GM06990 (cell line): Measurements from ENCODE around the gene EVI5.

ENCODE experiments used
- DNase-seq: peaks from one replicate; pipeline ENCODE4 v3.0.0-alpha.2; 2011; ENCODE audit not compliant: insufficient read length; ENCODE audit errors: extremely low read depth
- H3K27me3 ChIP-seq: replicated peaks from 2 replicates; pipeline ENCODE4 v1.6.0; 2011; ENCODE audit warnings: low read length; ENCODE audit not compliant: control insufficient read depth, insufficient read depth
- H3K36me3 ChIP-seq: 2 replicates; pipeline ENCODE4 v1.5.1; 2011; ENCODE audit warnings: low read length; ENCODE audit not compliant: control insufficient read depth, insufficient read depth
- H3K4me3 ChIP-seq: replicated peaks from 2 replicates; pipeline ENCODE4 v1.5.1; 2011; ENCODE audit warnings: low read depth, mild to moderate bottlenecking, control low read depth, low read length
- TF ChIP-seq, protein P1 (sequence below): IDR thresholded peaks from 2 replicates; pipeline ENCODE4 v1.5.1; 2011; ENCODE audit warnings: low read length, control low read depth, mild to moderate bottlenecking, inconsistent platforms; ENCODE audit not compliant: insufficient read depth, poor library complexity, severe bottlenecking

The EVI5 gene

DNA sequence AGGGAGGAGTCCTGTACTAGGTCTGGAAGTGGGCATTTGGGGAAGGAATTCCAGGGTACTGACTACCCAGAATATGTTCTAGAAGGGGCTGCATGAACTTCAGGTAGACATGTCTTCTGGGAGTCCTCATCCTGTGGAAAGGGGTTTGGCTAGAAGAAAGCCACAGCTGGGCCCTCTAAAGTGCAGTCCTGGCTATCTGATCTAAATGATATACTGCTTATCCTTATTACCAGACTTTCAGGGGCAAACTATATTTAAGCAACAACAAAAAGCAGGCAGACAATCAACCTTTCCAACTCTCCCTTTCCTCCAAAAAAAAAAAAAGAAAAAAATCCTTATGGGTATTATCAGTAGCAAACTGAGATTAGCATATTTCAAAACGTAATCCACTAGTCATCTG lies 268.3 kb downstream of the EVI5 start:
- Histone ChIP-seq H3K27me3 (no peaks in the 10 kb centered on the region), H3K4me3 (no peak overlapping the region), H3K36me3 (no peaks in the 10 kb centered on the region)
- no peak for DNase-seq
- TF ChIP-seq, protein P1, sequence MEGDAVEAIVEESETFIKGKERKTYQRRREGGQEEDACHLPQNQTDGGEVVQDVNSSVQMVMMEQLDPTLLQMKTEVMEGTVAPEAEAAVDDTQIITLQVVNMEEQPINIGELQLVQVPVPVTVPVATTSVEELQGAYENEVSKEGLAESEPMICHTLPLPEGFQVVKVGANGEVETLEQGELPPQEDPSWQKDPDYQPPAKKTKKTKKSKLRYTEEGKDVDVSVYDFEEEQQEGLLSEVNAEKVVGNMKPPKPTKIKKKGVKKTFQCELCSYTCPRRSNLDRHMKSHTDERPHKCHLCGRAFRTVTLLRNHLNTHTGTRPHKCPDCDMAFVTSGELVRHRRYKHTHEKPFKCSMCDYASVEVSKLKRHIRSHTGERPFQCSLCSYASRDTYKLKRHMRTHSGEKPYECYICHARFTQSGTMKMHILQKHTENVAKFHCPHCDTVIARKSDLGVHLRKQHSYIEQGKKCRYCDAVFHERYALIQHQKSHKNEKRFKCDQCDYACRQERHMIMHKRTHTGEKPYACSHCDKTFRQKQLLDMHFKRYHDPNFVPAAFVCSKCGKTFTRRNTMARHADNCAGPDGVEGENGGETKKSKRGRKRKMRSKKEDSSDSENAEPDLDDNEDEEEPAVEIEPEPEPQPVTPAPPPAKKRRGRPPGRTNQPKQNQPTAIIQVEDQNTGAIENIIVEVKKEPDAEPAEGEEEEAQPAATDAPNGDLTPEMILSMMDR, result no peak

DNA sequence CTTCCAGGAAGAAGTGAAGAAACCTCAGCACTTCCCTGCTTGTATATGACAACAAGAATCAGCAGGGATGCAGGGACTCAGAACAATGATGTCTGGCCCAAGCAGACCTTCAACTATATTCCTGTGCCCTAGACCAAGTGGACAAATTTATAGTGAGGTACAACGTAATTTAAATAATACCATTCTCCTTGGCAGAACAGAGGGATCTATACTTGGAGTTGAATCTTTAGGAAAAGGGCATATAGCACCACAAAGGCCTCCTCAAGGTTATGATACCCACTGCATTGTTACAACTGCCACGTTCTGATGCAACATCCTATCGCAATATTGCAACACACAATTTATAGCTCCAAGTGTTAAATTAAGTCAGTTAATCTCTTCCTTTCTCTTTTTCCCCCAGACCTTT lies 269.1 kb downstream of the EVI5 start:
- no peak for DNase-seq
- H3K36me3 ChIP-seq, result no peaks in the 10 kb centered on the region
- no peaks in the 10 kb centered on the region for H3K27me3 ChIP-seq
- TF ChIP-seq, protein P1, result no peak
- H3K4me3 ChIP-seq, result no peak overlapping the region

DNA sequence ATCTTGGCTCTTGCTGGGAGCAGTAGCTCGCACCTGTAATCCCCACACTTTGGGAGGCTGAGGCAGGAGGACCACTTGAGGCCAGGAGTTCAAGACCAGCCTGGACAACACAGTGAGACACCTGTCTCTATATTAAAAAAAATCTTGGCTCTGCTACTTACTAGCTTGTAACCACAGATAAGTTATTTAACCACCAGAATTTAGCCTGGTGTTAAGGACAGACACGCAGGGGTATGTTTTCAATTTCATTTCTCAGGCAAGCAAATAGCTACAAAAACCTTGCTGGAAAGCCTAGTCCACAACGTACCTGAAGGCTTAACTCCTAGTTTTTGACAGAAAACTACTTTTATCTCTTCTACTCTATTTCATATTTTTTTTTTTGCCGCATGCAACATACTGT lies 273.4 kb downstream of the EVI5 start:
- TF ChIP-seq, protein P1, result no peak
- DNase-seq, result no peak
- Histone ChIP-seq H3K4me3 (no peak overlapping the region), H3K27me3 (no peaks in the 10 kb centered on the region), H3K36me3 (no peaks in the 10 kb centered on the region)

DNA sequence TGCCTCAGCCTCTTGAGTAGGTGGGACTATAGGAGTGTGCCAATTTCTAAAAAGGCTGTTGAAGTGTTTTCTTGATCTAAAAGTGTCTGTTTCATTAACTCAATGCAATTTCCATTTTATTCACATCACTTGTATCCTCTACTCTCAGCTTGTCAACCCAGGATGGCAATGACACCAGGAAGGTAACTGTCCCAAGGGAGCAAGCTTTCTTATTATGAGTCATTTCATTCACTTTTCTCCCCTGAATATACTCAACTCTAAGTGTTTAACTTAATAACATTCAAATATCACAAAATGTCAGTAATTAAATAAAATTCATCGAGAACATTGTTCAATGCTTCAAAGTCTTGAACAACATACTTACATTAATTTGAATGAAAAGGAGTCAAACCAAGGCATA lies 275.3 kb downstream of the EVI5 start:
- Histone ChIP-seq H3K27me3 (no peaks in the 10 kb centered on the region), H3K4me3 (no peak overlapping the region), H3K36me3 (no peaks in the 10 kb centered on the region)
- DNase-seq, result no peak
- TF ChIP-seq, protein P1, result no peak

GRCh38 chr1:92505015-92505692 lies 279.8 kb downstream of the EVI5 start:
- H3K4me3 ChIP-seq, result no peak overlapping the region
- H3K36me3 ChIP-seq, result no peaks in the 10 kb centered on the region
- no peaks in the 10 kb centered on the region for H3K27me3 ChIP-seq
- TF ChIP-seq, protein P1, result no peak
- DNase-seq, result no peak
